ENCODE measurements around the gene XIRP1.

The XIRP1 gene

GRCh38 chr3:39184081-39184967 lies 8.1 kb downstream of the XIRP1 start:
- no peaks in the 10 kb centered on the region for H3K36me3 ChIP-seq (ENCODE audit: insufficient read depth, low read length)
- no peak for TF ChIP-seq EZH2 (IDR thresholded peaks at IDR 0.05; ENCODE audit: borderline replicate concordance, low read depth, low read length, severe bottlenecking)
- no peak for TF ChIP-seq CTCF (IDR thresholded peaks at IDR 0.05; ENCODE audit: borderline replicate concordance, extremely low read depth, low read length, poor library complexity, severe bottlenecking)
- H3K79me2 ChIP-seq (ENCODE audit: insufficient read depth, low read length): no peaks in the 10 kb centered on the region
- no peak overlapping the region for H2AFZ ChIP-seq (ENCODE audit: low read depth, low read length)
- H3K4me1 ChIP-seq (ENCODE audit: insufficient read depth, low read length): peaks cover 20% of the 10 kb centered on the region
- no peak overlapping the region for H3K27ac ChIP-seq (ENCODE audit: low read length)
- ATAC-seq (ENCODE audit: insufficient read depth, low read depth) (no peak), DNase-seq (no peak)
- H3K4me2 ChIP-seq (ENCODE audit: insufficient read depth, low read length): no peak overlapping the region
- H3K27me3 ChIP-seq (ENCODE audit: insufficient read depth, low read length, poor library complexity): peaks cover 12% of the 10 kb centered on the region
- no peak overlapping the region for H3K4me3 ChIP-seq (ENCODE audit: low read depth in 1 of 2, low read length in 2 of 2)
- H3K9ac ChIP-seq (ENCODE audit: low read depth, low read length): no peak overlapping the region
- H3K9me3 ChIP-seq (ENCODE audit: insufficient read depth, low read length, severe bottlenecking): no peaks in the 10 kb centered on the region
- H4K20me1 ChIP-seq (ENCODE audit: insufficient read depth, low read length): 0 out of 2 replicates have a peak, but pooled peaks cover 15% of the 10 kb centered on the region

GRCh38 chr3:39183211-39184080 lies 8.9 kb downstream of the XIRP1 start:
- Histone ChIP-seq H3K36me3 (ENCODE audit: insufficient read depth, low read length) (no peaks in the 10 kb centered on the region), H3K4me3 (ENCODE audit: low read depth in 1 of 2, low read length in 2 of 2) (no peak overlapping the region), H3K9me3 (ENCODE audit: insufficient read depth, low read length, severe bottlenecking) (no peaks in the 10 kb centered on the region), H3K4me1 (ENCODE audit: insufficient read depth, low read length) (peaks cover 29% of the 10 kb centered on the region), H2AFZ (ENCODE audit: low read depth, low read length) (no peak overlapping the region), H3K27me3 (ENCODE audit: insufficient read depth, low read length, poor library complexity) (peaks cover 12% of the 10 kb centered on the region), H3K9ac (ENCODE audit: low read depth, low read length) (no peak overlapping the region), H4K20me1 (ENCODE audit: insufficient read depth, low read length) (0 out of 2 replicates have a peak, but pooled peaks cover 15% of the 10 kb centered on the region), H3K79me2 (ENCODE audit: insufficient read depth, low read length) (no peaks in the 10 kb centered on the region), H3K4me2 (ENCODE audit: insufficient read depth, low read length) (no peak overlapping the region), H3K27ac (ENCODE audit: low read length) (no peak overlapping the region)
- ATAC-seq (ENCODE audit: insufficient read depth, low read depth) (no peak), DNase-seq (no peak)
- TF ChIP-seq CTCF (IDR thresholded peaks at IDR 0.05; ENCODE audit: borderline replicate concordance, extremely low read depth, low read length, poor library complexity, severe bottlenecking) (no peak), EZH2 (IDR thresholded peaks at IDR 0.05; ENCODE audit: borderline replicate concordance, low read depth, low read length, severe bottlenecking) (no peak)

GRCh38 chr3:39181408-39182335 lies 10.7 kb downstream of the XIRP1 start:
- no peaks in the 10 kb centered on the region for H3K9me3 ChIP-seq (ENCODE audit: insufficient read depth, low read length, severe bottlenecking)
- no peak overlapping the region for H3K9ac ChIP-seq (ENCODE audit: low read depth, low read length)
- H3K4me2 ChIP-seq (ENCODE audit: insufficient read depth, low read length): no peak overlapping the region
- ATAC-seq (ENCODE audit: insufficient read depth, low read depth) (no peak), DNase-seq (no peak)
- H4K20me1 ChIP-seq (ENCODE audit: insufficient read depth, low read length): 0 out of 2 replicates have a peak, but pooled peaks cover 15% of the 10 kb centered on the region
- H3K36me3 ChIP-seq (ENCODE audit: insufficient read depth, low read length): no peaks in the 10 kb centered on the region
- peaks cover 12% of the 10 kb centered on the region for H3K27me3 ChIP-seq (ENCODE audit: insufficient read depth, low read length, poor library complexity)
- peaks cover 37% of the 10 kb centered on the region for H3K4me1 ChIP-seq (ENCODE audit: insufficient read depth, low read length)
- TF ChIP-seq EZH2 (IDR thresholded peaks at IDR 0.05; ENCODE audit: borderline replicate concordance, low read depth, low read length, severe bottlenecking) (no peak), CTCF (IDR thresholded peaks at IDR 0.05; ENCODE audit: borderline replicate concordance, extremely low read depth, low read length, poor library complexity, severe bottlenecking) (no peak)
- H3K79me2 ChIP-seq (ENCODE audit: insufficient read depth, low read length): no peaks in the 10 kb centered on the region
- no peak overlapping the region for H2AFZ ChIP-seq (ENCODE audit: low read depth, low read length)
- no peak overlapping the region for H3K27ac ChIP-seq (ENCODE audit: low read length)
- H3K4me3 ChIP-seq (ENCODE audit: low read depth in 1 of 2, low read length in 2 of 2): peak overlapping the region in 1 of 2 experiments; percentile 54; a peak in 2 of 4 replicates

Measured in DND-41 (cell line).